ENCODE results near the gene S100A3.

DNA sequence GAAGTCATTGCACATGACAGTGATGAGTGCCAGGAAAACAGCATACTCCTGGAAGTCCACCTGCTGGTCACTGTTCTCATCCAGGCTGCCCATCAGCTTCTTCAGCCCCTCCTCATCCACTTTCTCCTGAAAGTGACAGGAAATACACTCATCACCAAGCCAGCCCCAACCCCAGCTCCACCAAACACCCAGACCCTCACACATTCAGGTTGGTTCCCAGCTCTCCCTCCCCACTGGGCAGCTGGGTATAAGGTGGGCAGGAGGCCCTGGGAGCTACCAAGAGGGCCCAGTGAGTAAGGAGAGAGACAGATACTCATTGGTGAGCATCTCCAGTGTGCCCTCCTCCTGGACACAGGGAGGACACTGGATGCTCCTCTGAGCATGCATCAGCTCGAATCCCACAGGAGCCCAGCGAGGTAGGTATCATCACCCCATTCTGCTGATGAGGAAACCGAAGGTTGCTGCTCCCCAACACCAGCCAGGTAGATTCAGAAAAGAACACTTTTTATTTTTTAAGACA is 12.5 kb upstream of the S100A3 start:
- TF ChIP-seq, protein P1, sequence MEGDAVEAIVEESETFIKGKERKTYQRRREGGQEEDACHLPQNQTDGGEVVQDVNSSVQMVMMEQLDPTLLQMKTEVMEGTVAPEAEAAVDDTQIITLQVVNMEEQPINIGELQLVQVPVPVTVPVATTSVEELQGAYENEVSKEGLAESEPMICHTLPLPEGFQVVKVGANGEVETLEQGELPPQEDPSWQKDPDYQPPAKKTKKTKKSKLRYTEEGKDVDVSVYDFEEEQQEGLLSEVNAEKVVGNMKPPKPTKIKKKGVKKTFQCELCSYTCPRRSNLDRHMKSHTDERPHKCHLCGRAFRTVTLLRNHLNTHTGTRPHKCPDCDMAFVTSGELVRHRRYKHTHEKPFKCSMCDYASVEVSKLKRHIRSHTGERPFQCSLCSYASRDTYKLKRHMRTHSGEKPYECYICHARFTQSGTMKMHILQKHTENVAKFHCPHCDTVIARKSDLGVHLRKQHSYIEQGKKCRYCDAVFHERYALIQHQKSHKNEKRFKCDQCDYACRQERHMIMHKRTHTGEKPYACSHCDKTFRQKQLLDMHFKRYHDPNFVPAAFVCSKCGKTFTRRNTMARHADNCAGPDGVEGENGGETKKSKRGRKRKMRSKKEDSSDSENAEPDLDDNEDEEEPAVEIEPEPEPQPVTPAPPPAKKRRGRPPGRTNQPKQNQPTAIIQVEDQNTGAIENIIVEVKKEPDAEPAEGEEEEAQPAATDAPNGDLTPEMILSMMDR (IDR thresholded peaks at IDR 0.05) = no peak
- TF ChIP-seq POLR2A (IDR thresholded peaks at IDR 0.05) = no peak
